Fibroblast of the aortic adventitia (primary cell): Measurements from ENCODE around the gene KIF23. TPM values are rescaled to one million over a fixed set of nuclear protein-coding genes. Genes with fewer than 3 reads are reported as not detected.

Source experiments
- DNase-seq: peaks from one replicate; pipeline ENCODE4 v3.0.0-alpha.2; 2010; ENCODE audit warnings: low read depth
- H3K4me3 ChIP-seq: 2 replicates; pipeline ENCODE4 v1.5.1; 2011; ENCODE audit warnings: low read depth, mild to moderate bottlenecking, control low read depth, low read length, moderate library complexity
- CTCF ChIP-seq: IDR thresholded peaks from 2 replicates; pipeline ENCODE4 v1.5.1; 2011; ENCODE audit warnings: mild to moderate bottlenecking, low read length, control low read depth, inconsistent platforms; ENCODE audit not compliant: insufficient read depth
- total RNA-seq: library from RNA; depleted of rRNA; stranded (reverse); fragments of >200 nt; gene quantifications from 2 replicates; pipeline ENCODE4 v1.2.3, GENCODE V29; 2012; ENCODE audit warnings: low replicate concordance

The KIF23 gene
- total RNA-seq, 1 donor: 48.6 TPM

GRCh38 chr15:69394556-69395282, 19.4 kb upstream of the KIF23 start:
- peak; percentile 74 for DNase-seq
- H3K4me3 ChIP-seq: no peak overlapping the region
- TF ChIP-seq CTCF: peak; percentile 92

DNA sequence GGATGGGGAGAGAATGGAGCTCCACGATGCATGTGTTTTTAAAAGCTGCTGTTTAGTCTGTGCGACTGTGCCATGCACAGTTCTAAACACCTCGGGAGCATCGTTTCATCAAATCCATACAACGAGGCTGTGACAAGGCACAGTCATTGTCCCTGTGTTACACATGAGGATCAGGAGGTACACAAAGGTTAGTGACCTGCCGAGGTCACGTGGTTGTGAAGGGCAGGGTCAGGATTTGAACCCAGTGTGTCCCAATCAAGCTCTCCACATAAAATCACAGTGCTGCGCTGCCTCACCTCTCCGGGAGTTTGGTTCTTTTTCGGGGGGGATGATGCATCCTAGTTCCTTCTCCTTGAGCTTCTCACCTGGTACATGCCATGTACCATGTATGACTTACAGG, 18.7 kb upstream of the KIF23 start:
- TF ChIP-seq CTCF: no peak
- no peak for DNase-seq
- no peak overlapping the region for H3K4me3 ChIP-seq

DNA sequence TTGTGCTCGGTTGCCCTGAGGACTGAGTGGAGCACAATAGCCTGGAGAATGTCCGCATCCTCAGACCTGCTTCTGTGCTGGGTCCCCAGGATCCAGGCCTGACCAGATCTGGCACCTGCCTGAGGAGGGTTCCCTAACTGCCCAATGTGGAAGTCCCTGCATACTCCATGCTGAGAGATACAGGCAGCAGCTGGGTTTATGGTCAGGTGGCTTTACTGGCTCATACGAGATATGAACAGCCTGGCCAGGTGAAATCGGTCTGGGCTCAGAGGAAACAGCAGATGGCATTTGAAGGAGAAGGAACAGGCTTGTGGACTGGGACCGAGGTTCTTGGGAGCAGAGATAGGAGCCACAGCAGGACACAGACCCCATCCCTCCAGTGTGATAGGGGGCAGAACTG, 18.2 kb upstream of the KIF23 start:
- H3K4me3 ChIP-seq: no peak overlapping the region
- no peak for TF ChIP-seq CTCF
- DNase-seq: no peak

- no peak overlapping the region for H3K4me3 ChIP-seq
- no peak for DNase-seq
- TF ChIP-seq CTCF: no peak
Observed at GRCh38 chr15:69398491-69398891, 15.7 kb upstream of the KIF23 start.

DNA sequence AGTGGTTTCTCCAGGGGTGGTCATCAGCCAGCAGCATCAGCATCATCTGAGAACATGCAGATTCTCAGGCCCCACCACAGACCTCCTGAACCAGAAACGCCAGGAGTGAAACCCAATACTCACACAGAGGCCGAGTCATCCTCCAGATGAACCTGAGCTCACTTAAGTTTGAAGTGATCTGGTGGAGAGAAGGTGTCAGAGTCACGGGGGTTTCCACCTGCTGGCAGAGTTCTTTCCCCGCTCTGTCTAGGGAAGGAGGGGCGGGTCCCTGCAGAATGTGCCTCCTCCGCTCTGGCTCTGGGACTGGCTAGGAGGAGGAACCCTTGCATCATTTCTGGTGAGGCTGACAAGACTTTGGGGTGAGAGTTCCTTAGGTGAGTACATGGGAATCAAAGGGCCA, 13.3 kb upstream of the KIF23 start:
- no peak overlapping the region for H3K4me3 ChIP-seq
- no peak for TF ChIP-seq CTCF
- no peak for DNase-seq

DNA sequence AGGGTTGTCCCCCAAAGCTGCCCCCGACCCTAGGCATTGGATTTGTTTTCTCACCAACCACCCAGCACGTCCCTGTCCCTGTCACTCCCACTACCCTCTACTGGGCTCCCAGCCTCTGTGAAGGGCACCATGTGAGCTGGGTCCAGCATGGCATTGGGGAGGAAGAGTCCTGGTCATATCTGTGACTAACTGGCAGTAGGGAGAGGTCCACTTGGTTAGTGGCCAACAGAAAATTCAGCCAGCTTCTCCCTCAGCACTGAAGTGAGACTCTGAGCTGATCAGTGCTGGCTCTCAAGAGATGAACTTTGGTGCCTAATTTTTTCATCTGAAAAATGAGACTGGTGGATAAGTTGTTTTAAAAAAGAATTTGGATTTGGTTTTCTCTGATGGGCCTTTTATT, 11.3 kb upstream of the KIF23 start:
- no peak overlapping the region for H3K4me3 ChIP-seq
- no peak for TF ChIP-seq CTCF
- no peak for DNase-seq

DNA sequence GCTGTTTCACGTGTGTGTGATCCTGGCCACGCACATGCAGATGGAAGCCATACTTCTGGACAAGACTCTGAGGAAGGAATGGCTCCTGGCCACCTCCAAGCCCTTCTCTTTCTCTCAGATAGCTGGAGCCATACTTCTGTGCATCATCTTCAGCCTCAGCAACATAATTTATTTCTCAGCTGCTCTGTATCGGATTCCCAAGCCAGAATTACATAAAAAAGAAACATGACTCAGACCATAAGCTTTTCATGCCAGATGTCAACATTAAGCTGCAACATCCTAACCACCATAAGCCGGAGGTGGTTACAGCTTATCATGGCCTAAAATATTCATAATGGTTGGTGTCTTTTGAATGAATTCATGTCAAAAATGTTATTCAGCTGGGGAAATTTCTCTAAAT, 10.6 kb upstream of the KIF23 start:
- no peak overlapping the region for H3K4me3 ChIP-seq

More for the DNA sequence above, 10.6 kb upstream of the KIF23 start:
- TF ChIP-seq CTCF: no peak
- DNase-seq: peak; percentile 89
